Endothelial cell of umbilical vein (primary cell): ENCODE results near the gene NFIA.

Source experiments
- CTCF ChIP-seq, 2 donors: IDR thresholded peaks; 1 replicate in 1 of 2; 2 replicates in 1 of 2; pipeline ENCODE4 v1.5.1; 2011; ENCODE audit warnings: low read length in 2 of 2, mild to moderate bottlenecking in 2 of 2, moderate library complexity in 2 of 2, control low read depth in 1 of 2, inconsistent platforms in 1 of 2, low read depth in 1 of 2; ENCODE audit not compliant: insufficient read depth in 1 of 2; ENCODE audit errors: extremely low read depth in 1 of 2
- EZH2 ChIP-seq: IDR thresholded peaks from 2 replicates; pipeline ENCODE4 v1.6.1; 2012; ENCODE audit warnings: borderline replicate concordance, low read depth, mild to moderate bottlenecking, moderate library complexity, low read length, inconsistent platforms; ENCODE audit not compliant: severe bottlenecking
- MAX ChIP-seq: IDR thresholded peaks from 2 replicates; pipeline ENCODE4 v1.6.1; 2011; ENCODE audit not compliant: insufficient read depth, insufficient read length
- POLR2A ChIP-seq: IDR thresholded peaks from 2 replicates; pipeline ENCODE4 v1.6.1; 2012; ENCODE audit warnings: low read depth, mild to moderate bottlenecking, control low read depth, low read length
- POLR2AphosphoS5 ChIP-seq: IDR thresholded peaks from 2 replicates; pipeline ENCODE4 v1.6.1; 2012; ENCODE audit warnings: low read depth, mild to moderate bottlenecking, control low read depth, low read length, moderate library complexity; ENCODE audit not compliant: insufficient read depth

GRCh38 chr1:61368366-61368765 lies 286.0 kb downstream of the NFIA start:
- TF ChIP-seq CTCF (IDR thresholded peaks at IDR 0.05; ENCODE audit: extremely low read depth in 1 of 2, insufficient read depth in 1 of 2, low read depth in 1 of 2, low read length in 2 of 2), result no peak
- TF ChIP-seq POLR2A, result no peak
- TF ChIP-seq POLR2AphosphoS5, result no peak
- TF ChIP-seq EZH2, result no peak
- TF ChIP-seq MAX, result no peak
